Measurements from ENCODE around the gene TIMELESS. TPM values are rescaled to one million over a fixed set of nuclear protein-coding genes. Genes with fewer than 3 reads are reported as not detected.

TIMELESS gene
- total RNA-seq, 4 donors from 2014 or later: 5.4 to 7.1 (median 6.2) TPM

- H3K27me3 ChIP-seq: no peaks in the 10 kb centered on the region
- H3K4me3 ChIP-seq: no peak overlapping the region
- H3K27ac ChIP-seq: no peak overlapping the region
- no peak for DNase-seq (ENCODE audit: low spot score in 2 of 2)
- peaks cover 12% of the 10 kb centered on the region for H3K36me3 ChIP-seq
- TF ChIP-seq POLR2A (IDR thresholded peaks at IDR 0.05) (no peak), POLR2AphosphoS5 (IDR thresholded peaks at IDR 0.05) (no peak), EP300 (IDR thresholded peaks at IDR 0.05) (no peak)
- TF ChIP-seq, protein P1, sequence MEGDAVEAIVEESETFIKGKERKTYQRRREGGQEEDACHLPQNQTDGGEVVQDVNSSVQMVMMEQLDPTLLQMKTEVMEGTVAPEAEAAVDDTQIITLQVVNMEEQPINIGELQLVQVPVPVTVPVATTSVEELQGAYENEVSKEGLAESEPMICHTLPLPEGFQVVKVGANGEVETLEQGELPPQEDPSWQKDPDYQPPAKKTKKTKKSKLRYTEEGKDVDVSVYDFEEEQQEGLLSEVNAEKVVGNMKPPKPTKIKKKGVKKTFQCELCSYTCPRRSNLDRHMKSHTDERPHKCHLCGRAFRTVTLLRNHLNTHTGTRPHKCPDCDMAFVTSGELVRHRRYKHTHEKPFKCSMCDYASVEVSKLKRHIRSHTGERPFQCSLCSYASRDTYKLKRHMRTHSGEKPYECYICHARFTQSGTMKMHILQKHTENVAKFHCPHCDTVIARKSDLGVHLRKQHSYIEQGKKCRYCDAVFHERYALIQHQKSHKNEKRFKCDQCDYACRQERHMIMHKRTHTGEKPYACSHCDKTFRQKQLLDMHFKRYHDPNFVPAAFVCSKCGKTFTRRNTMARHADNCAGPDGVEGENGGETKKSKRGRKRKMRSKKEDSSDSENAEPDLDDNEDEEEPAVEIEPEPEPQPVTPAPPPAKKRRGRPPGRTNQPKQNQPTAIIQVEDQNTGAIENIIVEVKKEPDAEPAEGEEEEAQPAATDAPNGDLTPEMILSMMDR (IDR thresholded peaks at IDR 0.05): no peak
- no peaks in the 10 kb centered on the region for H3K9me3 ChIP-seq
- no peaks in the 10 kb centered on the region for H3K4me1 ChIP-seq
- 94% methylated on average over 3 of the region's 3 CpGs for WGBS
Measured at GRCh38 chr12:56431850-56432249, 17.4 kb downstream of the TIMELESS start.

DNA sequence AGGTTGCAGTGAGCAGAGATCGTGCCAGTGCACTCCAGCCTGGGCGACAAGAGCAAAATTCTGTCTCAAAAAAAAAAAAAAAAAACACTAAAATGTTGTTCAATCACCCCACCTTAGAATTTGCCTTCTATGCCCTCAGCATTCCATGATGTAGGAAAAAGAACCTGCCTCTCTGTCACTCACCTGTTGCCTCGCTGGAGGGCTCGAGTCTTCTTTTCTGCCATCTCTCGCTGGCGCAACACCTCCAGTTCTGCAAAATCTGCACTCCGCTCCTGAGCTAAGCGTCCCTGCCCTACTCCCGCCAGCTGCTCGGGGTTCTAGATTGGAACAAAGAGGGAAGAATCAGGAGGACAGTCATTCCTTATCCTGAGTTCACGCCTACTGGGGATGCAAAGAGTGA, 17.9 kb downstream of the TIMELESS start:
- no peak for TF ChIP-seq POLR2A (IDR thresholded peaks at IDR 0.05)
- no peak for TF ChIP-seq POLR2AphosphoS5 (IDR thresholded peaks at IDR 0.05)
- no peak for TF ChIP-seq EP300 (IDR thresholded peaks at IDR 0.05)
- TF ChIP-seq, protein P1 (IDR thresholded peaks at IDR 0.05): no peak
- H3K27ac ChIP-seq: no peak overlapping the region
- DNase-seq (ENCODE audit: low spot score in 2 of 2): no peak
- 97% methylated on average over 11 of the region's 11 CpGs for WGBS
- no peaks in the 10 kb centered on the region for H3K4me1 ChIP-seq
- H3K9me3 ChIP-seq: no peaks in the 10 kb centered on the region
- no peak overlapping the region for H3K4me3 ChIP-seq
- no peaks in the 10 kb centered on the region for H3K27me3 ChIP-seq
- H3K36me3 ChIP-seq: peaks cover 12% of the 10 kb centered on the region

- peaks cover 39% of the 10 kb centered on the region for H3K36me3 ChIP-seq
- WGBS: 61% methylated on average over 3 of the region's 3 CpGs
- no peak for DNase-seq (ENCODE audit: low spot score in 2 of 2)
Measured at GRCh38 chr12:56425940-56426438, 23.2 kb downstream of the TIMELESS start.

GRCh38 chr12:56425193-56425592, 24.0 kb downstream of the TIMELESS start:
- no peak for TF ChIP-seq POLR2A (IDR thresholded peaks at IDR 0.05)
- Histone ChIP-seq H3K27ac (no peak overlapping the region), H3K4me1 (no peaks in the 10 kb centered on the region), H3K27me3 (no peaks in the 10 kb centered on the region), H3K36me3 (peaks cover 41% of the 10 kb centered on the region), H3K9me3 (no peaks in the 10 kb centered on the region), H3K4me3 (no peak overlapping the region)
- WGBS: 78% methylated on average over 1 of the region's 1 CpG
- no peak for DNase-seq (ENCODE audit: low spot score in 2 of 2)

More at GRCh38 chr12:56425940-56426438, 23.2 kb downstream of the TIMELESS start:
- Histone ChIP-seq H3K4me1 (no peaks in the 10 kb centered on the region), H3K27me3 (no peaks in the 10 kb centered on the region), H3K4me3 (no peak overlapping the region), H3K9me3 (no peaks in the 10 kb centered on the region), H3K27ac (no peak overlapping the region)
- no peak for TF ChIP-seq POLR2A (IDR thresholded peaks at IDR 0.05)
- no peak for TF ChIP-seq EP300 (IDR thresholded peaks at IDR 0.05)
- no peak for TF ChIP-seq POLR2AphosphoS5 (IDR thresholded peaks at IDR 0.05)
- TF ChIP-seq, protein P1 (IDR thresholded peaks at IDR 0.05): no peak

DNA sequence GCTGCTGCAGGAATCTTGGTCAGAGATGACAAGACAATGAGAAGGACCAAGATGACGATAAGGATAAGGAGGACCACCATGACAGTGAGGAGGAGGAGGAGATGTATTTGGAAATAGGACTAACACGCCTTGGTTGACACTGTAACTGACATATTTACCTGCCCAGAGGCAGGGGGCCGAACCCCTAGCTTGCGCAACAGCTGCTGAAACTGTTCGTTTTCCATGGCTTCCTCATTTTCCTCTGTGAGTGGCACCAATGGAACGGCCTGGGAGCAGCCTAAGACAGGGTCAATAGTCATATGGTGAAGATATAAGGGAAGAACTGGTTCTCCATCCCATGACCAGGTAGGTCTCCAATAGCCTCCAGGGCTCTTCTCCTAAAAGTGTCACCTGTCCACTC, 28.8 kb downstream of the TIMELESS start:
- H3K27ac ChIP-seq: no peak overlapping the region
- H3K4me1 ChIP-seq: no peaks in the 10 kb centered on the region
- no peak for DNase-seq (ENCODE audit: low spot score in 2 of 2)
- H3K9me3 ChIP-seq: no peaks in the 10 kb centered on the region
- WGBS: 78% methylated on average over 6 of the region's 6 CpGs
- H3K27me3 ChIP-seq: no peaks in the 10 kb centered on the region
- H3K4me3 ChIP-seq: no peak overlapping the region
- H3K36me3 ChIP-seq: peaks cover 32% of the 10 kb centered on the region
- TF ChIP-seq, protein P1 (IDR thresholded peaks at IDR 0.05): no peak
- TF ChIP-seq POLR2AphosphoS5 (IDR thresholded peaks at IDR 0.05) (no peak), EP300 (IDR thresholded peaks at IDR 0.05) (no peak), POLR2A (IDR thresholded peaks at IDR 0.05) (no peak)

DNA sequence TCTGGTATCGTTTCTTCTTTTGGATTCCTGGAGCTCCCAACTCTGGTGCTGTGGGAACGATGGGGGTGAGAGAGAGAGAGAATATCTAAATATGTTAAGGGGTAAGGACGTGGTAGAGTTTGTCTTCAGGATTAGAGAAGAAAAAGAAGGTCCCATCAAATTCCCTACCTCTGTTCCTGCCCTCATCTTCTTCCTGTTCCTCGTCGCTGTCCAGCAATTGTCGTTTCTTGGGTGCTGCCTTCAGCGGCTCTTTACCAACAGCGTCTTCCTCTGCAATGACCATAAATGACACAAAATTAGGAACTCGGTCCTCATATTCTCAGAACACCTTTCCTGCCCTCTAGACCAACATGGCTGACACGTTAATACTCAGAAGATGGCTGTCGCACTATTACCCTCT, 31.5 kb downstream of the TIMELESS start:
- peaks cover 18% of the 10 kb centered on the region for H3K36me3 ChIP-seq
- H3K9me3 ChIP-seq: no peaks in the 10 kb centered on the region
- H3K4me3 ChIP-seq: no peak overlapping the region
- no peaks in the 10 kb centered on the region for H3K4me1 ChIP-seq
- WGBS: 94% methylated on average over 11 of the region's 11 CpGs
- H3K27me3 ChIP-seq: no peaks in the 10 kb centered on the region
- TF ChIP-seq POLR2AphosphoS5 (IDR thresholded peaks at IDR 0.05): no peak
- TF ChIP-seq, protein P1 (IDR thresholded peaks at IDR 0.05): no peak
- no peak for TF ChIP-seq EP300 (IDR thresholded peaks at IDR 0.05)
- TF ChIP-seq POLR2A (IDR thresholded peaks at IDR 0.05): no peak
- no peak overlapping the region for H3K27ac ChIP-seq
- DNase-seq (ENCODE audit: low spot score in 2 of 2): no peak

Measured in suprapubic skin (tissue), 4 donors.